ENCODE data around the gene UNC5A. TPM values are rescaled to one million over a fixed set of nuclear protein-coding genes. Genes with fewer than 3 reads are reported as not detected.

The UNC5A gene
- total RNA-seq, 1 experiment from 2014 or later, result 3.1 TPM

GRCh38 chr5:176848651-176849050 lies 38.3 kb downstream of the UNC5A start:
- Histone ChIP-seq H3K36me3 (ENCODE audit: low read depth) (no peaks in the 10 kb centered on the region), H4K20me1 (ENCODE audit: insufficient read depth) (no peaks in the 10 kb centered on the region), H3K9me3 (ENCODE audit: insufficient read depth, low read depth) (no peaks in the 10 kb centered on the region), H2AFZ (no peak overlapping the region), H3F3A (ENCODE audit: insufficient read depth, low read depth) (peaks cover 13% of the 10 kb centered on the region; the same call in 1 of the 2 replicates), H3K9me2 (ENCODE audit: insufficient read depth) (no peaks in the 10 kb centered on the region), H3K4me2 (no peak overlapping the region), H3K27me3 (ENCODE audit: insufficient read depth, low read depth) (no peaks in the 10 kb centered on the region), H3K79me2 (ENCODE audit: low read depth) (no peaks in the 10 kb centered on the region), H3K4me1 (replicated peaks; ENCODE audit: insufficient read depth) (peaks cover 27% of the 10 kb centered on the region), H3K27ac (no peak overlapping the region), H3K4me3 (no peak overlapping the region)
- BruUV-seq (replicated peaks), result no TSS peak
- POLR2A ChIA-PET (ENCODE audit: unreplicated experiment), result interaction anchor here (0.6 kb wide), 1 partner anchor 33 kb away, joined by 4 read pairs; no protein-coding TSS in a partner anchor
- CTCF ChIA-PET, result no interaction called here
- no peak for DNase-seq
- intact Hi-C loops (cut with micrococcal nuclease; ENCODE audit: unreplicated experiment), result no loop called here
- TF ChIP-seq CTCF (conservative IDR thresholded peaks at IDR 0.05) (no peak), EZH2 (IDR thresholded peaks at IDR 0.05; ENCODE audit: low read depth) (no peak)

GRCh38 chr5:176849611-176850227 lies 39.4 kb downstream of the UNC5A start:
- Histone ChIP-seq H4K20me1 (ENCODE audit: insufficient read depth) (no peaks in the 10 kb centered on the region), H3K36me3 (ENCODE audit: low read depth) (no peaks in the 10 kb centered on the region), H3K4me2 (no peak overlapping the region), H3F3A (ENCODE audit: insufficient read depth, low read depth) (peaks cover 7% of the 10 kb centered on the region; the same call in 1 of the 2 replicates), H3K4me1 (replicated peaks; ENCODE audit: insufficient read depth) (peaks cover 21% of the 10 kb centered on the region), H3K27ac (no peak overlapping the region), H2AFZ (no peak overlapping the region), H3K9me2 (ENCODE audit: insufficient read depth) (no peaks in the 10 kb centered on the region), H3K79me2 (ENCODE audit: low read depth) (no peaks in the 10 kb centered on the region), H3K27me3 (ENCODE audit: insufficient read depth, low read depth) (no peaks in the 10 kb centered on the region), H3K9me3 (ENCODE audit: insufficient read depth, low read depth) (no peaks in the 10 kb centered on the region), H3K4me3 (no peak overlapping the region)
- DNase-seq, result no peak
- ChIA-PET CTCF (no interaction called here), POLR2A (ENCODE audit: unreplicated experiment) (no interaction called here)
- intact Hi-C loops (cut with micrococcal nuclease; ENCODE audit: unreplicated experiment), result no loop called here
- no TSS peak for BruUV-seq (replicated peaks)
- no peak for TF ChIP-seq EZH2 (IDR thresholded peaks at IDR 0.05; ENCODE audit: low read depth)
- TF ChIP-seq CTCF (conservative IDR thresholded peaks at IDR 0.05), result no peak

GRCh38 chr5:176850371-176851245 lies 40.2 kb downstream of the UNC5A start:
- H3K4me1 ChIP-seq (replicated peaks; ENCODE audit: insufficient read depth), result peaks cover 12% of the 10 kb centered on the region
- no peaks in the 10 kb centered on the region for H3K36me3 ChIP-seq (ENCODE audit: low read depth)
- no peaks in the 10 kb centered on the region for H4K20me1 ChIP-seq (ENCODE audit: insufficient read depth)
- no peak overlapping the region for H3K27ac ChIP-seq
- BruUV-seq (replicated peaks), result no TSS peak
- H3K9me3 ChIP-seq (ENCODE audit: insufficient read depth, low read depth), result no peaks in the 10 kb centered on the region
- intact Hi-C loops (cut with micrococcal nuclease; ENCODE audit: unreplicated experiment), result no loop called here
- H3K27me3 ChIP-seq (ENCODE audit: insufficient read depth, low read depth), result no peaks in the 10 kb centered on the region
- ChIA-PET POLR2A (ENCODE audit: unreplicated experiment) (no interaction called here), CTCF (no interaction called here)
- no peak overlapping the region for H3K4me3 ChIP-seq
- no peak for DNase-seq
- TF ChIP-seq EZH2 (IDR thresholded peaks at IDR 0.05; ENCODE audit: low read depth) (no peak), CTCF (conservative IDR thresholded peaks at IDR 0.05) (no peak)
- no peaks in the 10 kb centered on the region for H3K9me2 ChIP-seq (ENCODE audit: insufficient read depth)
- peaks cover 2% of the 10 kb centered on the region; the same call in 1 of the 2 replicates for H3F3A ChIP-seq (ENCODE audit: insufficient read depth, low read depth)
- no peak overlapping the region for H3K4me2 ChIP-seq
- no peaks in the 10 kb centered on the region for H3K79me2 ChIP-seq (ENCODE audit: low read depth)
- H2AFZ ChIP-seq, result no peak overlapping the region

Measured in PC-9 (cell line).